ENCODE results near the gene RNF212. TPM values are rescaled to one million over a fixed set of nuclear protein-coding genes. Genes with fewer than 3 reads are reported as not detected.

The RNF212 gene
- total and polyA plus RNA-seq, 2 of the 13 experiments (the other 11 are each of a cell fraction or from before 2014, with no cell fraction given): not detected

- H4K20me1 ChIP-seq (ENCODE audit: insufficient read depth, low read length): no peaks in the 10 kb centered on the region; the same call in 1 of the 2 replicates
- no peak overlapping the region for H3K4me3 ChIP-seq (replicated peaks in 1 of 3; ENCODE audit: insufficient read depth in 1 of 3, low read depth in 2 of 3, low read length in 3 of 3)
- DNase-seq (ENCODE audit: low spot score): no peak
- FAIRE-seq: no peak
- in situ Hi-C loops (cut with HindIII; ENCODE audit: extremely low pct_ligation_motif_present, low pct_unique_long_range_greater_than_20kb): no loop called here
- POLR2A ChIA-PET: no interaction called here
- peaks cover 39% of the 10 kb centered on the region for H3K4me1 ChIP-seq (ENCODE audit: insufficient read depth, low read length)
- WGBS (ENCODE audit: low lambda C conversion rate): 49% methylated on average over 24 of the region's 36 CpGs
- ATAC-seq: peak; percentile 0; the same call in 2 of the 3 replicates
- H3K79me2 ChIP-seq (ENCODE audit: insufficient read depth, low read length): no peaks in the 10 kb centered on the region
- H3K36me3 ChIP-seq (replicated peaks in 1 of 2; ENCODE audit: control insufficient read depth in 1 of 2, insufficient read depth in 2 of 2, low read length in 2 of 2): peaks cover 6 to 12% of the 10 kb centered on the region in 2 experiments; a peak in 3 of 5 replicates
- intact Hi-C loops (cut with micrococcal nuclease; ENCODE audit: unreplicated experiment): no loop called here
- no peaks in the 10 kb centered on the region for H3K9me3 ChIP-seq (ENCODE audit: low read length)
- H3K27me3 ChIP-seq (ENCODE audit: control insufficient read depth in 1 of 2, insufficient read depth in 2 of 2, low read length in 2 of 2): peaks cover 22 to 55% of the 10 kb centered on the region in 2 experiments
- no peak overlapping the region for H3K4me2 ChIP-seq (ENCODE audit: low read depth, low read length)
- no TSS peak for BruUV-seq (replicated peaks)
- H3K9ac ChIP-seq (ENCODE audit: insufficient read depth, low read depth, low read length): no peak overlapping the region
- H2AFZ ChIP-seq (ENCODE audit: low read length): no peak overlapping the region
- H3K27ac ChIP-seq (ENCODE audit: extremely low read length, insufficient read depth, low read length): no peak overlapping the region
- CTCF ChIA-PET (ENCODE audit: low intra/inter-chr PET ratio, low total read pairs): no interaction called here
- TF ChIP-seq ZNF720 (CRISPR knock-in tag; IDR thresholded peaks at IDR 0.05) (no peak), ZNF687 (CRISPR knock-in tag; IDR thresholded peaks at IDR 0.05) (peak; percentile 51), TFDP1 (CRISPR knock-in tag; IDR thresholded peaks at IDR 0.05; ENCODE audit: borderline replicate concordance) (peak; percentile 56; the same call in 1 of the 2 replicates), KDM2A (CRISPR knock-in tag; IDR thresholded peaks at IDR 0.05; ENCODE audit: borderline replicate concordance, low read depth) (peak; percentile 11; the same call in 1 of the 2 replicates), SRSF1 (optimal IDR thresholded peaks at IDR 0.05; ENCODE audit: low read depth, low read length) (peak; percentile 46), ZNF547 (CRISPR knock-in tag; IDR thresholded peaks at IDR 0.05) (no peak), MZF1 (CRISPR knock-in tag; IDR thresholded peaks at IDR 0.05; ENCODE audit: borderline replicate concordance) (no peak), AGO1 (IDR thresholded peaks at IDR 0.05; ENCODE audit: low read depth, low read length, poor library complexity, severe bottlenecking) (peak; percentile 98), ZNF580 (CRISPR knock-in tag; IDR thresholded peaks at IDR 0.05; ENCODE audit: borderline replicate concordance, low read depth) (no peak), ZC3H13 (CRISPR knock-in tag; IDR thresholded peaks at IDR 0.05) (peak; percentile 55; the same call in 1 of the 2 replicates), ZNF207 (IDR thresholded peaks at IDR 0.05; ENCODE audit: borderline replicate concordance) (no peak), ZNF589 (CRISPR knock-in tag; conservative IDR thresholded peaks at IDR 0.05) (0 out of 2 replicates have a peak, but pooled peaks have one; percentile 33), ZBTB7B (CRISPR knock-in tag; IDR thresholded peaks at IDR 0.05) (no peak), SALL1 (CRISPR knock-in tag; IDR thresholded peaks at IDR 0.05) (0 out of 2 replicates have a peak, but pooled peaks have one; percentile 22), NFKBIZ (CRISPR knock-in tag; IDR thresholded peaks at IDR 0.05) (no peak)
- TF ChIP-seq, protein P1, sequence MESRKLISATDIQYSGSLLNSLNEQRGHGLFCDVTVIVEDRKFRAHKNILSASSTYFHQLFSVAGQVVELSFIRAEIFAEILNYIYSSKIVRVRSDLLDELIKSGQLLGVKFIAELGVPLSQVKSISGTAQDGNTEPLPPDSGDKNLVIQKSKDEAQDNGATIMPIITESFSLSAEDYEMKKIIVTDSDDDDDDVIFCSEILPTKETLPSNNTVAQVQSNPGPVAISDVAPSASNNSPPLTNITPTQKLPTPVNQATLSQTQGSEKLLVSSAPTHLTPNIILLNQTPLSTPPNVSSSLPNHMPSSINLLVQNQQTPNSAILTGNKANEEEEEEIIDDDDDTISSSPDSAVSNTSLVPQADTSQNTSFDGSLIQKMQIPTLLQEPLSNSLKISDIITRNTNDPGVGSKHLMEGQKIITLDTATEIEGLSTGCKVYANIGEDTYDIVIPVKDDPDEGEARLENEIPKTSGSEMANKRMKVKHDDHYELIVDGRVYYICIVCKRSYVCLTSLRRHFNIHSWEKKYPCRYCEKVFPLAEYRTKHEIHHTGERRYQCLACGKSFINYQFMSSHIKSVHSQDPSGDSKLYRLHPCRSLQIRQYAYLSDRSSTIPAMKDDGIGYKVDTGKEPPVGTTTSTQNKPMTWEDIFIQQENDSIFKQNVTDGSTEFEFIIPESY (CRISPR knock-in tag; IDR thresholded peaks at IDR 0.05): peak; percentile 69
- TF ChIP-seq, protein P2, sequence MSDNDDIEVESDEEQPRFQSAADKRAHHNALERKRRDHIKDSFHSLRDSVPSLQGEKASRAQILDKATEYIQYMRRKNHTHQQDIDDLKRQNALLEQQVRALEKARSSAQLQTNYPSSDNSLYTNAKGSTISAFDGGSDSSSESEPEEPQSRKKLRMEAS (IDR thresholded peaks at IDR 0.05): peak; percentile 76
Measured at GRCh38 chr4:1028574-1029220, 84.7 kb downstream of the RNF212 start.

Data from HepG2 (cell line).